Measurements from ENCODE around the gene CA11.

GRCh38 chr19:48632692-48633147, 13.3 kb downstream of the CA11 start:
- no peak for TF ChIP-seq CTCF (IDR thresholded peaks at IDR 0.05)
- TF ChIP-seq EZH2phosphoT487 (IDR thresholded peaks at IDR 0.05) = no peak
- no peak for TF ChIP-seq EZH2 (IDR thresholded peaks at IDR 0.05)

Data from neural progenitor cell (in vitro differentiated cells).